SU-DHL-6 (cell line): ENCODE data around the gene COX14.

Experiments used
- H2AFZ ChIP-seq: fragments of 200-600 bp; sonication (generic); 2 replicates; pipeline ENCODE4 v1.6.1; 2014; ENCODE audit warnings: low read depth, mild to moderate bottlenecking, moderate library complexity, mixed read lengths, antibody characterized with exemption, low read length; ENCODE audit not compliant: severe bottlenecking
- H3F3A ChIP-seq: fragments of 200-600 bp; shearing (Covaris generic); 2 replicates; pipeline ENCODE4 v1.6.0; 2016; ENCODE audit warnings: antibody characterized with exemption, mild to moderate bottlenecking; ENCODE audit not compliant: insufficient read depth
- H3K27ac ChIP-seq: fragments of 200-600 bp; sonication (generic); 2 replicates; pipeline ENCODE4 v1.5.1; 2016; ENCODE audit warnings: low read depth, mild to moderate bottlenecking, low read length, moderate library complexity, mixed read lengths
- H3K27me3 ChIP-seq: fragments of 200-600 bp; sonication (generic), shearing (Covaris generic); 2 replicates; pipeline ENCODE4 v1.6.0; 2014; ENCODE audit warnings: mild to moderate bottlenecking, low read length
- H3K36me3 ChIP-seq: fragments of 200-600 bp; sonication (generic); 2 replicates; pipeline ENCODE4 v1.6.1; 2014; ENCODE audit warnings: mild to moderate bottlenecking, low read length, mixed read lengths
- H3K4me2 ChIP-seq: fragments of 300-600, 200-600 bp; shearing (Covaris generic), sonication (generic); 2 replicates; pipeline ENCODE4 v1.6.0; 2014; ENCODE audit warnings: low read length, low read depth, mild to moderate bottlenecking; ENCODE audit not compliant: poor library complexity, severe bottlenecking
- H3K4me3 ChIP-seq: fragments of 200-600 bp; sonication (generic); 2 replicates; pipeline ENCODE4 v1.5.1; 2014; ENCODE audit warnings: antibody characterized with exemption, low read length, mild to moderate bottlenecking, mixed read lengths; ENCODE audit not compliant: insufficient read depth, poor library complexity, severe bottlenecking
- H3K79me2 ChIP-seq: fragments of 200-600 bp; sonication (generic); 2 replicates; pipeline ENCODE4 v1.6.1; 2014; ENCODE audit warnings: mild to moderate bottlenecking, low read length, moderate library complexity; ENCODE audit not compliant: insufficient read depth
- H3K9ac ChIP-seq: fragments of 200-600 bp; sonication (generic); 2 replicates; pipeline ENCODE4 v1.7.0; 2014; ENCODE audit warnings: mild to moderate bottlenecking, low read length
- H3K9me2 ChIP-seq: fragments of 200-600 bp; sonication (generic); replicated peaks from 2 replicates; pipeline ENCODE4 v1.6.1; 2014; ENCODE audit warnings: low read length; ENCODE audit not compliant: insufficient read depth
- H3K9me3 ChIP-seq: fragments of 200-600 bp; sonication (generic); 2 replicates; pipeline ENCODE4 v1.6.1; 2014; ENCODE audit warnings: low read length, mixed read lengths; ENCODE audit not compliant: insufficient read depth
- H4K20me1 ChIP-seq: fragments of 200-600 bp; sonication (generic); 2 replicates; pipeline ENCODE4 v1.6.1; 2014; ENCODE audit warnings: low read depth, mild to moderate bottlenecking, antibody characterized with exemption, low read length, moderate library complexity, mixed read lengths
- EZH2phosphoT487 ChIP-seq: fragments of 200-600 bp; sonication (generic), shearing (Covaris generic); conservative IDR thresholded peaks from 2 replicates; pipeline ENCODE4 v1.6.1; 2018; ENCODE audit warnings: mild to moderate bottlenecking, antibody characterized with exemption, low read length, moderate library complexity, mixed read lengths
- TF ChIP-seq, protein P1 (sequence below): fragments of 200-600 bp; sonication (generic); IDR thresholded peaks from one replicate; pipeline ENCODE4 v1.5.1; 2017; ENCODE audit warnings: antibody characterized with exemption, mild to moderate bottlenecking, low read length, moderate library complexity; ENCODE audit not compliant: insufficient read depth, poor library complexity, severe bottlenecking

The COX14 gene

DNA sequence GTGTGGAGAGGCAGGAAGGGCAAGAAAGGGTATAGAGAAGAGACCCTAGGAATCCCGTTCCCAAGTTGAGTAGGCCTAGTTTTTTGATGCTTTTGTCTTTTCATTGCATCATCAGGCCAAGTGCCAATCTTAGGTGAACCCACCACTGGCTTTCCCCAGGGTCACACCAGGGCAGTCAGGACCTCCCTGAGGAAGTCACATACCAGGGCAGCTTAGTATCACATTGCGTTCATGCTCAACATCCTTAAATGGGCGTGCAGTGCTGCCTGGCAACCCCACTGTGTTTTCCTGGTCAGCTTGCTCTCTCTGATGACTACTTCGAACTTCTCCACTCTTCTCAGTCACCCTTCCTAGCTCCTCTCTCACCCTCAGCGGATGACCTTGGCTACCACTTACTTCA, 45.6 kb upstream of the COX14 start:
- Histone ChIP-seq H3K9ac (no peak overlapping the region), H3K4me2 (no peak overlapping the region), H3K9me2 (no peaks in the 10 kb centered on the region), H3K4me3 (no peak overlapping the region), H3K27me3 (no peaks in the 10 kb centered on the region), H3K27ac (no peak overlapping the region), H3K36me3 (no peaks in the 10 kb centered on the region), H3K79me2 (no peaks in the 10 kb centered on the region), H2AFZ (no peak overlapping the region), H3F3A (no peaks in the 10 kb centered on the region), H3K9me3 (no peaks in the 10 kb centered on the region), H4K20me1 (no peaks in the 10 kb centered on the region)
- TF ChIP-seq EZH2phosphoT487: no peak
- TF ChIP-seq, protein P1, sequence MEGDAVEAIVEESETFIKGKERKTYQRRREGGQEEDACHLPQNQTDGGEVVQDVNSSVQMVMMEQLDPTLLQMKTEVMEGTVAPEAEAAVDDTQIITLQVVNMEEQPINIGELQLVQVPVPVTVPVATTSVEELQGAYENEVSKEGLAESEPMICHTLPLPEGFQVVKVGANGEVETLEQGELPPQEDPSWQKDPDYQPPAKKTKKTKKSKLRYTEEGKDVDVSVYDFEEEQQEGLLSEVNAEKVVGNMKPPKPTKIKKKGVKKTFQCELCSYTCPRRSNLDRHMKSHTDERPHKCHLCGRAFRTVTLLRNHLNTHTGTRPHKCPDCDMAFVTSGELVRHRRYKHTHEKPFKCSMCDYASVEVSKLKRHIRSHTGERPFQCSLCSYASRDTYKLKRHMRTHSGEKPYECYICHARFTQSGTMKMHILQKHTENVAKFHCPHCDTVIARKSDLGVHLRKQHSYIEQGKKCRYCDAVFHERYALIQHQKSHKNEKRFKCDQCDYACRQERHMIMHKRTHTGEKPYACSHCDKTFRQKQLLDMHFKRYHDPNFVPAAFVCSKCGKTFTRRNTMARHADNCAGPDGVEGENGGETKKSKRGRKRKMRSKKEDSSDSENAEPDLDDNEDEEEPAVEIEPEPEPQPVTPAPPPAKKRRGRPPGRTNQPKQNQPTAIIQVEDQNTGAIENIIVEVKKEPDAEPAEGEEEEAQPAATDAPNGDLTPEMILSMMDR: no peak

DNA sequence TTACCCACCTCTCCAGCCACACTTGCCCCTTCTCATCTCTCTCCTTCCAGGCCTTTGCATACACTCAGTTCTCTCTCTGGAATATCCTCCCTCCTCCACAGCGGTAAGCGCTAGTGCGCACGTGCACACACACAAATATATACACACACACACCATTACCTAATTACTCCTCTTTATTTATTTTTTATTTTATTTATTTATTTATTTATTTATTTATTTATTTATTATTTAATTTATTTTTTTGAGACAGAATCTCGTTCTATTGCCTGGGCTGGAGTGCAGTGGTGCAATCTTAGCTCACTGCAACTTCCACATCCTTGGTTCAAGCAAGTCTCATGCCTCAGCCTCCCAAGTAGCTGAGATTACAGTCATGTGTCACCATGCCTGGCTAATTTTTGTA, 43.0 kb upstream of the COX14 start:
- H3K4me2 ChIP-seq: no peak overlapping the region
- TF ChIP-seq, protein P1: no peak
- TF ChIP-seq EZH2phosphoT487: no peak
- H3K4me3 ChIP-seq: no peak overlapping the region
- no peaks in the 10 kb centered on the region for H3K9me3 ChIP-seq
- no peak overlapping the region for H3K9ac ChIP-seq
- no peaks in the 10 kb centered on the region for H3F3A ChIP-seq
- no peaks in the 10 kb centered on the region for H3K36me3 ChIP-seq
- no peaks in the 10 kb centered on the region for H3K79me2 ChIP-seq
- H2AFZ ChIP-seq: no peak overlapping the region
- no peaks in the 10 kb centered on the region for H3K27me3 ChIP-seq
- H4K20me1 ChIP-seq: no peaks in the 10 kb centered on the region
- no peaks in the 10 kb centered on the region for H3K9me2 ChIP-seq
- no peak overlapping the region for H3K27ac ChIP-seq

GRCh38 chr12:50069539-50069938, 42.5 kb upstream of the COX14 start:
- H3K9ac ChIP-seq: no peak overlapping the region
- no peaks in the 10 kb centered on the region for H4K20me1 ChIP-seq
- H3F3A ChIP-seq: no peaks in the 10 kb centered on the region
- TF ChIP-seq, protein P1: no peak
- no peak for TF ChIP-seq EZH2phosphoT487
- H3K4me3 ChIP-seq: no peak overlapping the region
- H3K4me2 ChIP-seq: no peak overlapping the region
- H3K27ac ChIP-seq: no peak overlapping the region
- H3K27me3 ChIP-seq: no peaks in the 10 kb centered on the region
- H3K9me2 ChIP-seq: no peaks in the 10 kb centered on the region
- no peaks in the 10 kb centered on the region for H3K36me3 ChIP-seq
- H2AFZ ChIP-seq: no peak overlapping the region
- no peaks in the 10 kb centered on the region for H3K9me3 ChIP-seq
- no peaks in the 10 kb centered on the region for H3K79me2 ChIP-seq
